HepG2 (cell line): ENCODE measurements around the gene SP4. TPM values are rescaled to one million over a fixed set of nuclear protein-coding genes. Genes with fewer than 3 reads are reported as not detected.

Experiments
- ATAC-seq: fragments of 200-7000 bp; cut with Tn5 transposase; 3 replicates; pipeline ENCODE4 v1.9.1; 2020; ENCODE audit warnings: mild to moderate bottlenecking, moderate library complexity
- BruUV-seq: library from RNA; stranded (reverse); fragments of 400-500 nt; replicated peaks from 2 replicates; lab custom pipeline; 2021; lab: Mats Ljungman, UMichigan
- CTCF ChIA-PET: fragments of 300-600 bp; formaldehyde crosslinking; extraction: SDS; loops from one replicate; lab custom pipeline; 2021; ENCODE audit warnings: low total read pairs, inconsistent platforms, low intra/inter-chr PET ratio; lab: Yijun Ruan, JAX
- POLR2A ChIA-PET: fragments of 350-600 bp; sonication (Branson Sonifier 250); formaldehyde crosslinking; loops from one replicate; lab custom pipeline; 2020; ENCODE audit warnings: antibody characterized with exemption, inconsistent platforms; lab: Yijun Ruan, JAX
- DNase-seq: peaks from one replicate; pipeline ENCODE4 v3.0.0-alpha.2; 2015; ENCODE audit warnings: low spot score
- FAIRE-seq: peaks from 3 replicates; lab custom pipeline; 2011; peaks lifted over from hg19 to GRCh38; lab: Jason Lieb, UNC
- H2AFZ ChIP-seq: one replicate; pipeline ENCODE4 v1.6.1; 2011; ENCODE audit warnings: low read length, inconsistent platforms
- H3K27ac ChIP-seq: fragments of 300-600 bp; 3 replicates; pipeline ENCODE4 v1.8.0; 2011; ENCODE audit warnings: mixed run types, mild to moderate bottlenecking, mixed read lengths, low read length, inconsistent platforms; ENCODE audit not compliant: insufficient read depth; ENCODE audit errors: extremely low read length
- H3K27me3 ChIP-seq, 2 experiments: fragments of 200-600 bp in 1 of 2; 2 replicates in 1 of 2; 3 replicates in 1 of 2; pipeline versions ENCODE4 v1.6.0 to v1.8.0; 2011; ENCODE audit warnings: low read length in 2 of 2, mild to moderate bottlenecking in 2 of 2, moderate library complexity in 2 of 2, inconsistent platforms in 1 of 2; ENCODE audit not compliant: insufficient read depth in 2 of 2, control insufficient read depth in 1 of 2
- H3K36me3 ChIP-seq, 2 experiments: fragments of 200-600 bp in 1 of 2; replicated peaks in 1 of 2; 2 replicates in 1 of 2; 3 replicates in 1 of 2; pipeline versions ENCODE4 v1.5.1 to v1.8.0; 2011; ENCODE audit warnings: low read length in 2 of 2, inconsistent platforms in 1 of 2; ENCODE audit not compliant: insufficient read depth in 2 of 2, control insufficient read depth in 1 of 2
- H3K4me1 ChIP-seq: 2 replicates; pipeline ENCODE4 v1.5.1; 2012; ENCODE audit warnings: low read length, inconsistent platforms; ENCODE audit not compliant: insufficient read depth
- H3K4me2 ChIP-seq: 2 replicates; pipeline ENCODE4 v1.6.0; 2011; ENCODE audit warnings: low read depth, low read length, inconsistent platforms
- H3K4me3 ChIP-seq, 3 experiments: fragments of 200-600 bp in 1 of 3; sonication (generic), shearing (Covaris generic) in 1 of 3; replicated peaks in 1 of 3; 2 replicates each; pipeline ENCODE4 v1.5.1; 2011 to 2016; ENCODE audit warnings: low read length in 3 of 3, inconsistent platforms in 2 of 3, low read depth in 2 of 3, mild to moderate bottlenecking in 2 of 3, control low read depth in 1 of 3, mixed read lengths in 1 of 3; ENCODE audit not compliant: insufficient read depth in 1 of 3
- H3K79me2 ChIP-seq: one replicate; pipeline ENCODE4 v1.6.1; 2011; ENCODE audit warnings: low read length, inconsistent platforms; ENCODE audit not compliant: insufficient read depth
- H3K9ac ChIP-seq: 2 replicates; pipeline ENCODE4 v1.6.0; 2011; ENCODE audit warnings: mild to moderate bottlenecking, low read depth, low read length, inconsistent platforms; ENCODE audit not compliant: insufficient read depth
- H3K9me3 ChIP-seq: 2 replicates; pipeline ENCODE4 v1.5.1; 2012; ENCODE audit warnings: mild to moderate bottlenecking, low read length
- H4K20me1 ChIP-seq: 2 replicates; pipeline ENCODE4 v1.6.0; 2011; ENCODE audit warnings: inconsistent platforms, mild to moderate bottlenecking, low read length, moderate library complexity; ENCODE audit not compliant: insufficient read depth
- BRD4 ChIP-seq: sonication (generic); formaldehyde crosslinking; IDR thresholded peaks from 2 replicates; pipeline ENCODE4 v1.4.0; 2020; ENCODE audit warnings: missing genetic modification reagents
- CBX1 ChIP-seq: IDR thresholded peaks from one replicate; pipeline ENCODE4 v1.6.1; 2016; ENCODE audit warnings: antibody characterized with exemption, low read depth
- ERF ChIP-seq: IDR thresholded peaks from 2 replicates; pipeline ENCODE4 v1.6.1; 2018; ENCODE audit warnings: missing biosample characterization, missing genetic modification reagents
- EZH2 ChIP-seq: conservative IDR thresholded peaks from 2 replicates; pipeline ENCODE4 v1.6.1; 2012; ENCODE audit warnings: mild to moderate bottlenecking, low read depth, low read length, moderate library complexity
- GPN1 ChIP-seq: sonication (generic); formaldehyde crosslinking; IDR thresholded peaks from 2 replicates; pipeline ENCODE4 v1.5.1; 2020; ENCODE audit warnings: missing genetic modification reagents, borderline replicate concordance
- ISX ChIP-seq: sonication (generic); formaldehyde crosslinking; conservative IDR thresholded peaks from 2 replicates; pipeline ENCODE4 v1.5.0; 2020; ENCODE audit warnings: missing genetic modification reagents
- KAT2B ChIP-seq: fragments of 150-350 bp; IDR thresholded peaks from 2 replicates; pipeline ENCODE4 v1.6.1; 2014; ENCODE audit warnings: low read depth, low read length, borderline replicate concordance
- NAIF1 ChIP-seq: sonication (generic); formaldehyde crosslinking; IDR thresholded peaks from 2 replicates; pipeline ENCODE4 v1.5.0; 2020; ENCODE audit warnings: mild to moderate bottlenecking, missing genetic modification reagents, borderline replicate concordance
- RAD21 ChIP-seq: fragments of 450-650 bp; formaldehyde crosslinking; IDR thresholded peaks from 2 replicates; pipeline ENCODE4 v1.5.0; 2020; ENCODE audit warnings: mild to moderate bottlenecking
- RARG ChIP-seq: sonication (generic); formaldehyde crosslinking; IDR thresholded peaks from 2 replicates; pipeline ENCODE4 v1.4.0; 2020; ENCODE audit warnings: low read depth, mild to moderate bottlenecking, missing genetic modification reagents
- RBM22 ChIP-seq: fragments of 200-400 bp; formaldehyde crosslinking; optimal IDR thresholded peaks from 2 replicates; pipeline ENCODE3; 2017; ENCODE audit warnings: mild to moderate bottlenecking, low read length, moderate library complexity
- SIX1 ChIP-seq: sonication (generic); formaldehyde crosslinking; IDR thresholded peaks from 2 replicates; pipeline ENCODE4 v1.4.0; 2020; ENCODE audit warnings: missing genetic modification reagents, borderline replicate concordance
- SMAD9 ChIP-seq: sonication (generic); formaldehyde crosslinking; IDR thresholded peaks from 2 replicates; pipeline ENCODE4 v1.5.1; 2020; ENCODE audit warnings: mild to moderate bottlenecking, missing genetic modification reagents
- ZBTB21 ChIP-seq: sonication (generic); formaldehyde crosslinking; IDR thresholded peaks from 2 replicates; pipeline ENCODE4 v1.4.0; 2020; ENCODE audit warnings: missing genetic modification reagents
- ZBTB7B ChIP-seq: sonication (generic); formaldehyde crosslinking; IDR thresholded peaks from 2 replicates; pipeline ENCODE4 v1.4.0; 2020; ENCODE audit warnings: missing genetic modification reagents
- ZNF484 ChIP-seq: sonication (generic); formaldehyde crosslinking; IDR thresholded peaks from 2 replicates; pipeline ENCODE4 v1.5.1; 2020; ENCODE audit warnings: mild to moderate bottlenecking, low read depth, missing genetic modification reagents, borderline replicate concordance
- WGBS: methylation state at CpG from one replicate; pipeline ENCODE4 v1.1.6; 2017; ENCODE audit warnings: low lambda C conversion rate; 5-methylcytosine and 5-hydroxymethylcytosine counted together
- in situ Hi-C: cut with HindIII; loops from 2 replicates; pipeline ENCODE4 v1.10.0; 2017; ENCODE audit warnings: low pct_unique_long_range_greater_than_20kb; ENCODE audit not compliant: extremely low pct_ligation_motif_present
- intact Hi-C: fragments of 100-400 bp; cut with micrococcal nuclease; formaldehyde crosslinking; loops from one replicate; pipeline ENCODE4 v1.10.0; 2022; ENCODE audit not compliant: unreplicated experiment
- polyA plus RNA-seq, 8 experiments: library from polyadenylated mRNA; depleted of rRNA in 3 of 8; stranded (reverse) in 7 of 8; unstranded in 1 of 8; fragments of >200 nt; fragmentation: Illumina TruSeq in 4 of 8; extraction: Trizol in 4 of 8; gene quantifications; 2 replicates each; pipeline versions ENCODE4 v1.2.1 to v1.2.3, GENCODE V29; 2011 to 2016; ENCODE audit warnings: low read depth in 4 of 8, missing spikeins in 1 of 8, mixed read lengths in 1 of 8; ENCODE audit not compliant: insufficient read depth in 1 of 8
- total RNA-seq, 5 experiments: library from RNA; depleted of rRNA; stranded (reverse); fragments of >200 nt; fragmentation: Illumina TruSeq; extraction: Trizol; gene quantifications; 2 replicates each; pipeline ENCODE4 v1.2.3, GENCODE V29; 2016; ENCODE audit warnings: low read depth in 1 of 5
- TF ChIP-seq, protein P1 (sequence below): sonication (generic); formaldehyde crosslinking; IDR thresholded peaks from 2 replicates; pipeline ENCODE4 v1.4.0; 2020; ENCODE audit warnings: missing genetic modification reagents
- TF ChIP-seq, protein P2 (sequence below), 2 experiments: sonication (generic) in 1 of 2; formaldehyde crosslinking in 1 of 2; IDR thresholded peaks; 2 replicates each; pipeline versions ENCODE4 v1.4.0 to v1.6.1; 2018 to 2020; ENCODE audit warnings: missing genetic modification reagents in 2 of 2, borderline replicate concordance in 1 of 2, low read depth in 1 of 2, mild to moderate bottlenecking in 1 of 2, missing biosample characterization in 1 of 2

Gene SP4
- total and polyA plus RNA-seq, 2 of the 13 experiments (the other 11 are each of a cell fraction or from before 2014, with no cell fraction given), result 2.7 to 4.8 TPM

DNA sequence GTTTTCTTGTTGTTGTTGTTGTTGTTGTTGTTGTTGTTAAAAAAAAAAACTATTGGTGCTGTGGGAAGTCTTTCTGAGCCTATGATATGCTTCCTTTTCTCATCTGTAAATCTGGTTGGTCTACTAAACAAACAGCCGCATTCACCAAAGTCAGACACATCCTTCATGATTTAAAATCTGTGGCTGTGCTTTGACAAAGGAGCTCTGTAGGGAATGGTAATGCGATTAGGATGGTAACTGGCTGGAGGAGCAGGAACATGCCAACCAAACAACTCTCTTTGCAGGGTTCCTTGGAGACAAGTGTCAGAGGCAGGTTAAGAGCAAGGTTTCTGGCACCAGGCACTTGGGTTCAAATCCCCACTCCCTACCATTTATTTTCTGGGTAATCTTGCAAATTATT is 14.9 kb upstream of the SP4 start:
- FAIRE-seq, result no peak
- no peaks in the 10 kb centered on the region for H3K9me3 ChIP-seq
- ChIA-PET POLR2A (no interaction called here), CTCF (no interaction called here)
- no peaks in the 10 kb centered on the region for H3K36me3 ChIP-seq
- no peak overlapping the region for H3K27ac ChIP-seq
- intact Hi-C loops (no loop called here), in situ Hi-C loops (no loop called here)
- no peak overlapping the region for H3K9ac ChIP-seq
- H3K27me3 ChIP-seq, result peaks cover 0 to 7% of the 10 kb centered on the region in 2 experiments; a peak in 1 of 5 replicates
- ATAC-seq, result no peak
- no peak overlapping the region for H3K4me3 ChIP-seq
- no peak overlapping the region for H3K4me2 ChIP-seq
- no peak overlapping the region for H2AFZ ChIP-seq
- H3K79me2 ChIP-seq, result no peaks in the 10 kb centered on the region
- H3K4me1 ChIP-seq, result no peaks in the 10 kb centered on the region
- WGBS, result 0% methylated on average over 2 of the region's 2 CpGs
- DNase-seq, result no peak
- BruUV-seq, result no TSS peak
- TF ChIP-seq, protein P1, sequence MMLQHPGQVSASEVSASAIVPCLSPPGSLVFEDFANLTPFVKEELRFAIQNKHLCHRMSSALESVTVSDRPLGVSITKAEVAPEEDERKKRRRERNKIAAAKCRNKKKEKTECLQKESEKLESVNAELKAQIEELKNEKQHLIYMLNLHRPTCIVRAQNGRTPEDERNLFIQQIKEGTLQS, result no peak
- no peak for TF ChIP-seq NAIF1 (CRISPR knock-in tag)
- no peak for TF ChIP-seq SIX1 (CRISPR knock-in tag)
- no peak for TF ChIP-seq BRD4 (CRISPR knock-in tag)
- TF ChIP-seq SMAD9 (CRISPR knock-in tag), result no peak
- TF ChIP-seq ERF (CRISPR knock-in tag), result no peak
- TF ChIP-seq CBX1, result no peak
- TF ChIP-seq RARG, result no peak
- no peak for TF ChIP-seq GPN1
- TF ChIP-seq ZBTB7B (CRISPR knock-in tag), result no peak
- H4K20me1 ChIP-seq, result no peaks in the 10 kb centered on the region

DNA sequence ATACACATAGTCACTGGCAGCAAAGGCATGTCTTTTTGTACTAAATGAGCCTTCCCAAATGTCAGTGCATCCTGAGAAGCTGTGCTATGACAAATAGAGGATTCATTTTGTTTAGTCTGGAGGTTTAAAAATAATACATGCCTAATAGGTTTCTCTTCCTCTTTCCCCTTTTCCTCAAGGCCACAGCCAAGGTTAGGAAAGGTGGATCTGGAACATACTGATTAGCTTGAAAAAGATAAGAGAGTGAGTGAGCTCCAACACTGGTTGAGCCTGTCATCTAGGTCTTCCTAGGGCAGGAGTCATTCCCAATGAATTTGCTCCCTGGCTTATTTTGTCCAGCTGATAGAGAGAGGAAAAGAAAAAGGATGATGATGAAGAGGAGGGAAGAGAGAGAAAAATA is 14.4 kb upstream of the SP4 start:
- ATAC-seq, result no peak
- CTCF ChIA-PET, result no interaction called here
- intact Hi-C loops, result no loop called here
- no TSS peak for BruUV-seq
- H3K4me1 ChIP-seq, result no peaks in the 10 kb centered on the region
- H3K9ac ChIP-seq, result no peak overlapping the region
- POLR2A ChIA-PET, result no interaction called here
- no peak for FAIRE-seq
- H2AFZ ChIP-seq, result no peak overlapping the region
- H3K27ac ChIP-seq, result no peak overlapping the region
- in situ Hi-C loops, result no loop called here
- H3K4me2 ChIP-seq, result no peak overlapping the region
- no peaks in the 10 kb centered on the region for H4K20me1 ChIP-seq
- H3K4me3 ChIP-seq, result no peak overlapping the region
- peaks cover 0 to 7% of the 10 kb centered on the region in 2 experiments; a peak in 1 of 5 replicates for H3K27me3 ChIP-seq
- no peak for DNase-seq
- no peaks in the 10 kb centered on the region for H3K36me3 ChIP-seq
- no peaks in the 10 kb centered on the region for H3K79me2 ChIP-seq
- H3K9me3 ChIP-seq, result no peaks in the 10 kb centered on the region
- TF ChIP-seq KAT2B (no peak), RAD21 (CRISPR knock-in tag) (no peak), ISX (CRISPR knock-in tag) (no peak), ZNF484 (no peak), ZBTB21 (CRISPR knock-in tag) (no peak), RBM22 (no peak), EZH2 (no peak)
- TF ChIP-seq, protein P2, sequence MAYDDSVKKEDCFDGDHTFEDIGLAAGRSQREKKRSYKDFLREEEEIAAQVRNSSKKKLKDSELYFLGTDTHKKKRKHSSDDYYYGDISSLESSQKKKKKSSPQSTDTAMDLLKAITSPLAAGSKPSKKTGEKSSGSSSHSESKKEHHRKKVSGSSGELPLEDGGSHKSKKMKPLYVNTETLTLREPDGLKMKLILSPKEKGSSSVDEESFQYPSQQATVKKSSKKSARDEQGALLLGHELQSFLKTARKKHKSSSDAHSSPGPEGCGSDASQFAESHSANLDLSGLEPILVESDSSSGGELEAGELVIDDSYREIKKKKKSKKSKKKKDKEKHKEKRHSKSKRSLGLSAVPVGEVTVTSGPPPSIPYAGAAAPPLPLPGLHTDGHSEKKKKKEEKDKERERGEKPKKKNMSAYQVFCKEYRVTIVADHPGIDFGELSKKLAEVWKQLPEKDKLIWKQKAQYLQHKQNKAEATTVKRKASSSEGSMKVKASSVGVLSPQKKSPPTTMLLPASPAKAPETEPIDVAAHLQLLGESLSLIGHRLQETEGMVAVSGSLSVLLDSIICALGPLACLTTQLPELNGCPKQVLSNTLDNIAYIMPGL (CRISPR knock-in tag; IDR thresholded peaks at IDR 0.05; ENCODE audit: borderline replicate concordance in 1 of 2, low read depth in 1 of 2), result no peak
